ENCODE data around the gene SNAP23.
"Not testable (repeated sequence)": the region's sequence is repeated elsewhere in the genome, so short reads cannot be mapped to it uniquely, and the experiment has no call there.

SNAP23 gene

GRCh38 chr15:42549741-42550392 lies 54.4 kb downstream of the SNAP23 start:
- DNase-seq (ENCODE audit: extremely low spot score): no peak
- CTCF ChIA-PET: interaction anchor here (2.0 kb wide), 1 partner anchor 14 kb away, joined by 5 read pairs; no protein-coding TSS in a partner anchor
- POLR2A ChIA-PET: interaction anchor here (0.7 kb wide), 2 partner anchors 14 to 1243 kb away, joined by 3 read pairs; no protein-coding TSS in a partner anchor
- TF ChIP-seq CTCF (IDR thresholded peaks at IDR 0.05; ENCODE audit: control extremely low read depth, extremely low read depth, low read depth, missing control alignments): no peak

- ChIA-PET POLR2A (no interaction called here), CTCF (interaction anchor here (1.2 to 2.2 kb wide), 5 partner anchors 9 to 27 kb away, joined by 3 to 6 read pairs (median 4); no protein-coding TSS in a partner anchor)
- no peak for DNase-seq (ENCODE audit: extremely low spot score)
- no peak for TF ChIP-seq CTCF (IDR thresholded peaks at IDR 0.05; ENCODE audit: control extremely low read depth, extremely low read depth, low read depth, missing control alignments)
Measured at GRCh38 chr15:42553554-42553953, 58.1 kb downstream of the SNAP23 start.

DNA sequence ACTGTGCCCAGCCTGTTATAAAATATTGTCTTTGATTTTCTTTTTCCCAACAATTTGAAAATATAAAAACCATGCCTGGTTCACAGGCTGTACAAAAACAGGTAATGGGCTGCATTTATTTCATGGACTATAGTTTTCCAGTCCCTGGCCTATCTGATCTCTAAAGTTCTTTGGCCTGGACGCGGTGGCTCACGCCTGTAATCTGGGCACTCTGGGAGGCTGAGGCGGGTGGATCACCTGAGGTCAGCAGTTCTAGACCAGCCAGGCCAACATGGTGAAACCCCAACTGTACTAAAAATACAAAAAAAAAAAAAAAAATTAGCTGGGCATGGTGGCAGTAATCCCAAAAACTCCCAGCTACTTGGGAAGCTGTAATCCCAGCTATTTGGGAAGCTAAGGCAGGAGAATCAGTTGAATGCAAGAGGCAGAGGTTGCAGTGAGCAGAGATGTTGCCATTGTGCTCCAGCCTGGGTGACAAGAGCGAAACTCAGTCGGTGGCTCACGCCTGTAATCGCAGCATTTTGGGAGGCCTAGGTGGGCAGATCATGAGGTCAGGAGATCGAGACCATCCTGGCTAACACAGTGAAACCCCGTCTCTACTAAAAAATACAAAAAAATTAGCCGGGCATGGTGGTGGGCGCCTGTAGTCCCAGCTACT lies 61.2 kb downstream of the SNAP23 start:
- DNase-seq (ENCODE audit: extremely low spot score); POLR2A ChIA-PET: not testable (repeated sequence)
- CTCF ChIA-PET: interaction anchor here (1.1 kb wide), 1 partner anchor 39 kb away, joined by 3 read pairs; no protein-coding TSS in a partner anchor

DNA sequence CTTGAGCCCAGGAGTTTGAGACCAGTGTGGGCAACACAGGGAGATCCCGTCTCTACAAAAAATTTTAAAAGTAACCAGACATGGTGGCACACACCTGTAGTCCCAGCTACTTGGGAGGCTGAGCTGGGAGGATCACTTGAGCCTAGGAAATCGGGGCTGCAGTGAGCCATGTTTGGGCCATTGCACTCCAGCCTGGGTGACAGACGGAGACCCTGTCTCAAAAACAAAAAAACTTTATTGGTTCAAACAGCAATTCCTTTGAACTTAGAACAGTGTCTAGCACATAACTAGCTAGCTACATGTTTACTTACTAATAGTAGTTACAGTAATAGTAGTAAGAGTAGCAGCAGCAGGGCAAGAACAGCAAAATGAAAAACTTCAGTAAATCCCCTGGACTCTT lies 63.3 kb downstream of the SNAP23 start:
- TF ChIP-seq CTCF (IDR thresholded peaks at IDR 0.05; ENCODE audit: control extremely low read depth, extremely low read depth, low read depth, missing control alignments): no peak
- ChIA-PET CTCF (no interaction called here), POLR2A (no interaction called here)
- DNase-seq (ENCODE audit: extremely low spot score): no peak

- CTCF ChIA-PET: interaction anchor here (0.8 to 1.3 kb wide), 4 partner anchors 11 to 76 kb away, joined by 3 to 5 read pairs (median 3); no protein-coding TSS in a partner anchor
Measured at GRCh38 chr15:42575188-42576039, 80.0 kb downstream of the SNAP23 start, which contains the start of gene STARD9. STARD9 (plus strand) TSS chr15:42575606; CDS start chr15:42575716, 110 bp downstream.

More at GRCh38 chr15:42575188-42576039, 80.0 kb downstream of the SNAP23 start, which contains the start of gene STARD9:
- no peak for TF ChIP-seq CTCF (IDR thresholded peaks at IDR 0.05; ENCODE audit: control extremely low read depth, extremely low read depth, low read depth, missing control alignments)
- POLR2A ChIA-PET: interaction anchor here (0.5 to 1.4 kb wide), 14 partner anchors 15 to 1187 kb away, joined by 3 to 7 read pairs (median 4); partner anchors contain the start of genes HAUS2, LRRC57 and ZNF106
- peak; percentile 97 for DNase-seq (ENCODE audit: extremely low spot score)
